ENCODE results near the gene RMDN2. TPM values are rescaled to one million over a fixed set of nuclear protein-coding genes. Genes with fewer than 3 reads are reported as not detected.
"Not testable (repeated sequence)": the region's sequence is repeated elsewhere in the genome, so short reads cannot be mapped to it uniquely, and the experiment has no call there.

Gene RMDN2
- total RNA-seq, 1 donor from 2014 or later: 2.5 TPM

- Mint-ChIP-seq H3K4me1 (ENCODE audit: unreplicated experiment) (no peaks in the 10 kb centered on the region), H3K27me3 (ENCODE audit: unreplicated experiment) (no peaks in the 10 kb centered on the region), H3K4me3 (ENCODE audit: unreplicated experiment) (no peak overlapping the region), H3K36me3 (ENCODE audit: low read depth, unreplicated experiment) (no peaks in the 10 kb centered on the region), H3K9me3 (ENCODE audit: unreplicated experiment) (no peaks in the 10 kb centered on the region), H3K27ac (ENCODE audit: unreplicated experiment) (no peak overlapping the region)
- DNase-seq (ENCODE audit: low spot score): no peak
- TF ChIP-seq CTCF (IDR thresholded peaks at IDR 0.05; ENCODE audit: unreplicated experiment): no peak
Observed at GRCh38 chr2:37944268-37944667, 19.2 kb downstream of the RMDN2 start.

DNA sequence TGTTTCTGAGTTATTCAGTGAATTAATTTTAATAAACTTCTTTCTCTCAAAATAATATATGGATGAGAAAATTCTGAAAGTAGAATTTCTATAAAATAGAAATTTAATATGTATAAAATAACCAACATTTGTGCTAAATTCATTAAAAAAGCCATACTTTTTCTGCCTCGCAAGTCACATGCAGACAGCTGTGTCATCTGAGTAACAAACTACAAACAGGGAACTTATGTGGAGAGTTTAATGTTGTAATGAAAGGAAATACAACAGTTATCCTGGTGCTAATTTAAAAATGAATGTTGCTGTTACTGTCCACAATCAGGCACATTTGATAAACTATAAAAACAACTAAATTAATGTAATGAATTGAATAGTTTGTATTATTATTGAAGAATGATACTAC, 22.2 kb downstream of the RMDN2 start:
- no peaks in the 10 kb centered on the region for H3K9me3 Mint-ChIP-seq (ENCODE audit: unreplicated experiment)
- H3K4me1 Mint-ChIP-seq (ENCODE audit: unreplicated experiment): no peaks in the 10 kb centered on the region
- no peaks in the 10 kb centered on the region for H3K36me3 Mint-ChIP-seq (ENCODE audit: low read depth, unreplicated experiment)
- DNase-seq (ENCODE audit: low spot score): no peak
- no peaks in the 10 kb centered on the region for H3K27me3 Mint-ChIP-seq (ENCODE audit: unreplicated experiment)
- TF ChIP-seq CTCF (IDR thresholded peaks at IDR 0.05; ENCODE audit: unreplicated experiment): no peak
- H3K4me3 Mint-ChIP-seq (ENCODE audit: unreplicated experiment): no peak overlapping the region
- no peak overlapping the region for H3K27ac Mint-ChIP-seq (ENCODE audit: unreplicated experiment)

GRCh38 chr2:37962018-37962739, 37.1 kb downstream of the RMDN2 start:
- not testable (repeated sequence) for DNase-seq (ENCODE audit: low spot score); H3K9me3 Mint-ChIP-seq (ENCODE audit: unreplicated experiment); H3K4me3 Mint-ChIP-seq (ENCODE audit: unreplicated experiment); H3K27me3 Mint-ChIP-seq (ENCODE audit: unreplicated experiment); H3K27ac Mint-ChIP-seq (ENCODE audit: unreplicated experiment); H3K4me1 Mint-ChIP-seq (ENCODE audit: unreplicated experiment)
- peaks cover 13% of the 10 kb centered on the region for H3K36me3 Mint-ChIP-seq (ENCODE audit: low read depth, unreplicated experiment)

DNA sequence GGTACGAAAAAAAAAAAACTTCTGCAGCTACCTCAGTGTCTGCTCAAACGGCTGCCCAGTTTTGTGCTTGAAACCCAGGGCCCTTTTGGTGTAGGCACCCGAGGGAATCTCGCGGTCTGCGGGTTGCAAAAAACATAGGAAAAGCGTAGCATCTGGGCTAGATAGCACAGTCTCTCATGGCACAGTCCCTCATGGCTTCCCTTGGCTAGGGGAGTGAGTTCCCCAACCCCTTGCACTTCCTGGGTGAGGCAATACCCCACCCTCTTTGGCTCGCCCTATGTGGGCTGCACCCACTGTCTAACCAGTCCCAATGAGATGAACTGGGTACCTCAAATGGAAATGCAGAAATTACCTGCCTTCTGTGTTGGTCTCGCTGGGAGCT, 37.6 kb downstream of the RMDN2 start:
- not testable (repeated sequence) for H3K27ac Mint-ChIP-seq (ENCODE audit: unreplicated experiment); H3K4me3 Mint-ChIP-seq (ENCODE audit: unreplicated experiment); H3K27me3 Mint-ChIP-seq (ENCODE audit: unreplicated experiment); H3K9me3 Mint-ChIP-seq (ENCODE audit: unreplicated experiment); DNase-seq (ENCODE audit: low spot score); H3K4me1 Mint-ChIP-seq (ENCODE audit: unreplicated experiment)
- H3K36me3 Mint-ChIP-seq (ENCODE audit: low read depth, unreplicated experiment): peaks cover 13% of the 10 kb centered on the region

GRCh38 chr2:37963901-37964300, 38.8 kb downstream of the RMDN2 start:
- Mint-ChIP-seq H3K4me3 (ENCODE audit: unreplicated experiment) (peak overlapping the region; percentile 62), H3K36me3 (ENCODE audit: low read depth, unreplicated experiment) (peaks cover 13% of the 10 kb centered on the region)
- not testable (repeated sequence) for H3K27ac Mint-ChIP-seq (ENCODE audit: unreplicated experiment); H3K9me3 Mint-ChIP-seq (ENCODE audit: unreplicated experiment); H3K27me3 Mint-ChIP-seq (ENCODE audit: unreplicated experiment); DNase-seq (ENCODE audit: low spot score); H3K4me1 Mint-ChIP-seq (ENCODE audit: unreplicated experiment)

DNA sequence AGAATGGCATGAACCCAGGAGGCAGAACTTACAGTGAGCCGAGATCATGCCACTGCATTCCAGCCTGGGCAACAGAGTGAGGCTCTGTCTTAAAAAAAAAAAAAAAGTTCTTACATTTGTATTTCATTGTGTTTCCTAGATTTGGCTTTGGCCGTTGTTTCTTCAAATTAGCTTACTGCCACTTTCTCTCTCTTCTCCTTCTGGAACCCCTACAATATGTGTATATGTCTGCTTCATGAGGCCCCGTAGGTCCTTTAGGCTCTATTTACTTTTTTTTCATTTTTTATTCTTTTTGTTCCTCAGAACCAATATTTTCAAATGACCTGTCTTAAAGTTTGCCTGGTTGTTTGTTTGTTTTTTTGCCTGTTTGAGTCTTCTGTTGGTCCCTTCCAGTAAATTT, 41.2 kb downstream of the RMDN2 start:
- no peak for TF ChIP-seq CTCF (IDR thresholded peaks at IDR 0.05; ENCODE audit: unreplicated experiment)
- Mint-ChIP-seq H3K27ac (ENCODE audit: unreplicated experiment) (no peak overlapping the region), H3K4me1 (ENCODE audit: unreplicated experiment) (peaks cover 5% of the 10 kb centered on the region), H3K9me3 (ENCODE audit: unreplicated experiment) (no peaks in the 10 kb centered on the region), H3K36me3 (ENCODE audit: low read depth, unreplicated experiment) (peaks cover 13% of the 10 kb centered on the region), H3K4me3 (ENCODE audit: unreplicated experiment) (no peak overlapping the region), H3K27me3 (ENCODE audit: unreplicated experiment) (peaks cover 3% of the 10 kb centered on the region)
- no peak for DNase-seq (ENCODE audit: low spot score)
